NCI-H187 (cell line): ENCODE results near the gene DNAH2.

Source experiments
- DNase-seq, 2 experiments: peaks; one replicate each; lab custom pipeline; 2025; lab: John Stamatoyannopoulos, UW

The DNAH2 gene

DNA sequence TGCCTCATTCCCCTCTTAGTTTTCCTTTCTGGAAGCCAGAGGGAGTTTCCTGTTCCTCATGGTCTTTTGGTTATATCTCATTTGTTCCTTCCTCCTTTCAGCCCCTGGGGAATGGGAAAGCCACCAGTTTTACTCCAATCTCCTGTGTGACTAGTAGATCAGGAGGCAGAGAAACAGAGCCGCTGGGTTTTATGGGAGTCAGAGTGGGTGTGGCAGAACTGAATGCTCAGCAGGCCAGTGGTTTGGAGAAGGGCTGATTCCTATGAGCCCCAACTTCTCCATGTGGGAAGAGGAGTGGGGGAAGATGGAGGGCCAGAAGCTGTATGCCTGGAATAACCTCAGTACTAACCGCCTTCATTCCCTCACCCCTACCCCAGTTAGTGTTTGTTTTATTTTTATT lies 4.1 kb downstream of the DNAH2 start:
- DNase-seq: no peak

DNA sequence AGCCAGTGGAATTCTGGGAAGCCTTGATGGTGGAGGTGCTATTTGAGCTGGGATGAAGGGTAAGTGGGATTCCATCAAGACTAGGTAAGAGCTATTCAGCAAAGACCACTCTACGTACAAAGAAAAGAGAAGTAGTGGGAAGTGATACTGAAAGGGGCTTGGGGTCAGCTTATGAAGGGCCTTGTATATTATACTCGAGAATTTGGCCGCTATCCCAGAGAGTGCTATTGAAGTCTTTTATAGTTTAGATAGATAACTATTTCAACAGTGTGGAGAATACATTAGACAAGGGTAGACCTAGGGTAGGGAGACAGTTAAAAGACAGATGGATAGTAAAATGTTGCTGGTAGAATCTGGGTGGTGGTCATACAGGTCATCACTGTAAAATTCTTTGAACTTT lies 10.3 kb downstream of the DNAH2 start:
- DNase-seq: no peak

DNA sequence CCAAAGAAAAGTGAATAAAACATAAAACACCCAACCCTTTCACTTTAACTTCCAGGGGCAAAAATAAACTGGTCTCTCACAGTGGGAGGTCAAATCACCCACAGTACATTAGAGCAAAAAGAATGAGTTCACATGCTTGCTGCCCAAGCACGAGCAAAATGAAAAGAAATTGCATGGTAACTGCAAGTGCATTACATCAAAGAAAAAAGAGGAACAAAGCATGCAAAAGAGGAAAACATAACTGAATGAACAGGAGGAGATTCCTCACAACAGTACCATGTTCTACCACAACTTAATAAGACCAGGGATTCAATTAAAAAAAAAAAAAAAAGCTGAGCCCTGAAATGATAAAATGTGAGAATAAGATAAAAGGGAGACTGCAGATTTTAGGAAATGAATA lies 12.3 kb downstream of the DNAH2 start:
- DNase-seq: no peak

GRCh38 chr17:7732981-7733539 lies 15.5 kb downstream of the DNAH2 start:
- no peak for DNase-seq

- no peak for DNase-seq
Observed at GRCh38 chr17:7737601-7738000, 20.1 kb downstream of the DNAH2 start.

GRCh38 chr17:7739746-7740145 lies 22.2 kb downstream of the DNAH2 start:
- DNase-seq: no peak

DNA sequence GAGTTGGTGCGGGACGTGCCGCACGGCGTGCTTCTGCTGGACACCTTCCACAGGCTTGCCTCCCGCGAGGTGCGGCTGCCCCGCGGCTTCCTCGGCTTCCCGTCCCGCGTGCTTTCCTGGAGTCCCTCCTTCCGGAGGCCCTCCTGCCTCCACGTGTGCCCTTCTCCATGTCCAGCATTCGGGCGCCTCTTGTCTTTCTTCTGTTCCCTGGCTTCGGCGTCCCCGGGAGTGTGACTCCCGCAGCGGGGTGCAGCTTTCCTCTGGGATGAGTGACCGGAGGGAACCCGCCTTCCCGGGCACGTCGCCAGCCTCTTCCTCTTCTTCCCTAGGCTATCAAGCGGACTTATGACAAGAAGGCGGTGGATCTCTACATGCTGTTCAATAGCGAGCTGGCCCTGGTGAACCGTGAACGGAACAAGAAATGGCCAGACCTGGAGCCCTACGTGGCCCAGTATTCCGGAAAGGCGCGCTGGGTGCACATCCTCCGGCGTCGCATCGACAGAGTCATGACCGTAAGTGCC lies 23.0 kb downstream of the DNAH2 start:
- DNase-seq: no peak

DNA sequence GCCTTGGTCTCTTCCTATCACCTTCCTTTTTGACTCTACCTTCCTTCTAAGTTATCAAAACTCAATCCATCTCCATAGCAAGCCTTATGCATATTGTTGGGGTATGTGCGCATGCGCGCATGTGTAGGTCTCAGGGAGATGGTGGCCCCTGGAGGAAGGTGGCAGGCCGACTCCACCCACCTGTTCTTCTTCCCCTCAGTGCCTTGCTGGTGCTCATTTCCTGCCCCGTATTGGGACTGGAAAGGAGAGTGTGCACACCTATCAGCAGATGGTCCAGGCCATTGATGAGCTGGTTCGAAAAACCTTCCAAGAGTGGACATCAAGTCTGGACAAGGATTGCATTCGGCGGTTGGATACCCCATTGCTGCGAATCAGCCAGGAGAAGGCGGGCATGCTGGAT lies 25.2 kb downstream of the DNAH2 start:
- no peak for DNase-seq

DNA sequence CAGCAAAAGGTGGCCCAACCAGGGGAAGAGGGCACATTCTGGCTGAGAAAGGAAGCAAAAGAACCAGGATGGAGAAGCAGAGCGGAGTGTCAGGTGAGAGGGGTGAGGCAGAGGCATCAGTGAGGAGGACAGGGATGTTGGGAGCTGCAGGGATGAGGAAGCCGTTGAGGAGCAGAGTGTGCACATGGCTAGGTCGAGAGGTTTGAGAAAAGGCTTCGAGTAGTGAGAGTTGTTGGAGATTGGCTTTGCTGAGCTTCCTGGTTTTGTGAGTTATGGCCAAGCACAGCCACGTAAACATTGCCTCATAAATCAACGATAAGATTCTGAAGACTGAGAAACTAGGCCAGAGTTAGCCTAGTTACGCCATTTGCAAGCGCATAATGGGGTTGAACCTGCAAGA lies 26.9 kb downstream of the DNAH2 start:
- DNase-seq: no peak

DNA sequence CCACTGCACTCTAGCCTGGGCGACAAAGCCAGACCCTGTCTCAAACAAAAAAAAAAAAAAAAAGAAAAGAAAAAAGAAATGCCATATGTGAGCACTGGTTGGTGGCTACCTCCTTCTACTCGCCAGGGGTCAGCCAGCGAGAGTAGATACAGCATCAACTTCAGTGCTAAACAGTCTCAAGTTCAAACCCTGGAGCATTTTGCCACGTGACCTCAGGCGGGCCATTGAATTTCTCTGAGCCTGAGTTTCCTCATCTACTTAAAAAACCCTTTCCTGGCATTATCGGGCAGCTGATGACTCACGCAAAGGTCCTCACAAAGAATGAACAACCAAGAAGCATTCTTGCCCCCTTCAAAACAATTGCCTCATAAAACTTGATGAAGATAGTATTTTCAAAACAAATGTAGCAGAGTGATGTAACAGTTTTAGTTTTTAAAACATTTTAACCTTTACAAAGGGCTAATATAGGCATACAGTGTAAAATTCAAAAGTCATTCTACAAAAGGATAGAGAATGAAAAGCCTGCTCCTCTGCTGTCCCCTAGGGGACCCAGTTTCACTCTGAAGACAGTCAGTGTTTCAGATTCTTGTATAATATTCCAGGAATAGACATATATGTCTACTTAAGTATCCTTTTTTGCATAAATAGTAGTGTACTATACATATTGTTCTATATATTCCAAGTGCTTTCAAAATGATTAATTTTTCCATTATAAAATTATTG lies 28.4 kb downstream of the DNAH2 start:
- DNase-seq: no peak

DNA sequence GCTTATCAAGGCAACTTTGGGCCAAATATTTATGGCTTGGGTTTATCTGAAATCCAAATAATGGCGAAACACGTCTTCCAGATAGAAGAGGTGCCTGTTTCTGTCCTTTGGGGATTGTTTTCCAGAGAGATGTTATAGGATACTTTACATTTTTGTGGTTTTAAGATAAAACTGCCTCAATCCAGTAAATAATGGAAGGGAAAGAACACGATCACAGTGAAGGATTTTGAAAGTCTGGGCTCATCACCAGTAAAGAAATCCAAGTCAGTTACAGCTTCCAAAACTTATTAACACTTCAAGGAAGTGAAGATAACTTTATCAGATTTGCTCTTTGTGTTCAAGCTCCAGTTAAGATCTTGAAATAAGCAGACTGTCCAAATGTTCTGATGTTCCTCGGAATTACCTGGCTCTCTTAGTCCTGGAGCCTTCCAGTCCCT lies 30.1 kb downstream of the DNAH2 start:
- no peak for DNase-seq

DNA sequence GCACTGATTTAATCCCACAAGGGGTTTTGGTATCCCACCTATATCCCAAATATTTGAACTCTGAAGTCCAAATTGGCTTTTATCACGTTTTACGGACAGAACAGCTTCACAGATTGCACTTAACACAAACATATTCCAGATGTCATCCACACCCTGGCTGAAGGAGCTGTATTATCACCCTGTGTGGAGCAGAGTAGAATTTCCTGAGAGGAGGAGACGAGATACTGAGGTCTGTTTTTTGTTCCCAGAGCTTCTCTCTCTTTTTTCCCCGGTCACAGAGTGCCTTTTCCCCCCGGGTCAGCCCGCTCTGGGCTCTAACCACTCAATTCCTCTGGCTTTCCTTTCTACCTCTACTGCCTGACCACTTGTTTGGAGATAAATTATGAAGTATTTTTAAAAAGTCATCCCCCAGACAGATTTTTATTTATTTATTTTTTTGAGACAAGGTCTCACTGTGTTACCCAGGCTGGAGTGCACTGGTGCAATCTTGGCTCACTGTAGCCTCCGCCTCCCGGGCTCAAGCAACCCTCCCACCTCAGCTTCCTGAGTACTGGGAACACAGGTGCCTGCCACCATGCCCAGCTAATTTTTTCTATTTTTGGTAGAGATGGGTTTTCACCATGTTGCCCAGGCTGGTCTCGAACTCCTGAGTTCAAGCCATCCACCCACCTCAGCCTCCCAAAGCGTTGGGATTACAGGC lies 30.7 kb downstream of the DNAH2 start:
- DNase-seq: no peak

- DNase-seq: no peak
Observed at GRCh38 chr17:7750321-7750821, 32.8 kb downstream of the DNAH2 start.

- no peak for DNase-seq
Observed at GRCh38 chr17:7754656-7755055, 37.1 kb downstream of the DNAH2 start.

GRCh38 chr17:7755095-7755890 lies 37.7 kb downstream of the DNAH2 start:
- no peak for DNase-seq

DNA sequence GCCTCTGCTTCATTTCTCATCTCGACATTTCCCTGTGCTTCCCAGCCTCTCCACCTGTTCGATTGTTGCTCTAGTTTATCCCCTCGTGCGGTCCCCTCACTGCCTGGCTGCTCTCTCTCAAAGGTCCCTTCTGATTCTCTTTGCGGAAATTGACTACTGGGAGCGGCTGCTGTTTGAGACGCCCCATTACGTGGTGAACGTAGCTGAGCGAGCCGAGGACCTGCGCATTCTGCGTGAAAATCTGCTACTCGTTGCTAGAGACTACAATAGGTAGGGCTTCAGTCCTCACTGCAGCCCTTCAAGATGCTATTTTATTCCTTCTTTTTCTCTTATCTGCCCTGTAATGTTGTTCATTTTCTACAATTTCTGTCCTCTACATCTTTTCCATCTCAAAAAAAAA lies 39.4 kb downstream of the DNAH2 start:
- DNase-seq: no peak

DNA sequence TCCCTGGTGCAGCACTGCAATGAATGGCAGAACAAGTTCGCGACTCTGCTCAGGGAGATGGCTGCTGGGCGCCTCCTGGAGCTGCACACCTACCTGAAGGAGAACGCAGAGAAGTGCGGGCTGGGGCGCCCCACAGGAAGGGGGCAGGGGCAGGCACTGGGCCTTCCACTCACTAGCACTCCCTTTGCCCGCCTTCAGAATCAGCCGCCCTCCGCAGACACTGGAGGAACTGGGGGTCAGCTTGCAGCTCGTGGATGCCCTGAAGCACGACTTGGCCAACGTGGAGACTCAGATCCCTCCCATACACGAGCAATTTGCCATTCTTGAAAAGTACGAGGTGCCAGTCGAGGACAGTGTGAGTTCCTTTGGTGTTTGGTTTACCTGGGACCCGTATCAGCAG lies 46.4 kb downstream of the DNAH2 start:
- DNase-seq: no peak

DNA sequence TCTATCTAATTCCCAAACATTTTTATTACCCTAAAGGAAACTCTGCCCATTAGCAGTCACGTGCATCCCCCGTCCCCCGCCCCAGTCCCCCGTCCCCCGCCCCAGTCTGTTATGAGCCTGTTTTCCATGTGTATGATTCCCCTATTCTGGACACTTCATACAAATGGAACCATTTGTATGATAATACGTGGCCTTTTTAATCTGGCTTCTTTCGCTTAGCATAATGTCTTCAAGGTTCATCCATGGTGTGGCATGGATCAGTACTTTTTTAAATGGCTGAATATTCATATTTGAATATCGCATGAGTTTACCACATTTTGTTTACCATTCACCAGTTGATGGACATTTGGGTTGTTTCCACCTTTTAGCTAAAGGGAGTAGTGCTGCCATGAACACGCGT lies 49.5 kb downstream of the DNAH2 start:
- DNase-seq: no peak

DNA sequence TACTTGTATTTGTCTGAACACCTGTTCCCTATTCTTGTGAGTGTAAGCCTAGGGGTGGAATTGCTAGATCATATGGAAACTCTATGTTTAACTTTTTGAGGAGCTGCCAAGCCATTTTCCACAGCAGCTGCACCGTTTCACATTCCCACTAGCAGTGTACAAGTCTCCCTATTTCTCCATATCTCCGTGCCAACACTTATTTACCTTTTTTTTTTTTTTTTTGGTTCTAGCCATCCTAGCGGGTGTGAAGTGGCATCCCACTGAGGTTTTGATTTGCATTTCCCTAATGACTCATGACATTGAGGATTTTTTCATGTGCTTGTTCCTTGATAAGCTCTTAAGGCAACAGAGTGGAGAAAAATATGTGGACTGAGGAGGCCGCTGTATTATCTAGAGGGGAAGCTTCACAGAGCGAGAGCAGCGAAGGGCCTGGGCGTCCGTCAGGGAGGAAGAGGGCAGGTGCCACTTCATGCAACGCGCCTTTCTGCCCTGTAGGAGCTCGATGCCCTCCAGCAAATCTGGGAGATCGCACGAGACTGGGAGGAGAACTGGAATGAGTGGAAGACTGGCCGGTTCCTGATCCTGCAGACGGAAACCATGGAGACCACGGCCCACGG lies 50.0 kb downstream of the DNAH2 start:
- no peak for DNase-seq

DNA sequence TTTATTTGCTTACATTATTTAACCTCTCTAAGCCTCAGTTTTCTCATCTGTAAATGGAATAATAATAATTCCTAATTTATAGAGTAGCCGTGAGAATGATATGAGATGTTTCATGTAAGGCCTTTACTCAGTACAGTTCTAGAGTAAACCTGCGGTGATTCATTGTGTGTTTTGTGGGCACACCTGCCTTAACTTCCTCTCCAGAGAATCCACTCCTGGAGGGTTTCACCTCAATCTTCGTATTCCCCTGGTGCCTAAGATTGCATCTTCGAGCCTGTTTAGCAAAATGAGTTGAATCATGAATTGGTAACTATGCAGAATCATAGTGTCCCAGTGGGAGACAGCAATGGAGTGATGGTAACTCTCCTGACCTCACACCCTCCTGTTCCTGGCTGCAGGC lies 52.3 kb downstream of the DNAH2 start:
- no peak for DNase-seq

DNA sequence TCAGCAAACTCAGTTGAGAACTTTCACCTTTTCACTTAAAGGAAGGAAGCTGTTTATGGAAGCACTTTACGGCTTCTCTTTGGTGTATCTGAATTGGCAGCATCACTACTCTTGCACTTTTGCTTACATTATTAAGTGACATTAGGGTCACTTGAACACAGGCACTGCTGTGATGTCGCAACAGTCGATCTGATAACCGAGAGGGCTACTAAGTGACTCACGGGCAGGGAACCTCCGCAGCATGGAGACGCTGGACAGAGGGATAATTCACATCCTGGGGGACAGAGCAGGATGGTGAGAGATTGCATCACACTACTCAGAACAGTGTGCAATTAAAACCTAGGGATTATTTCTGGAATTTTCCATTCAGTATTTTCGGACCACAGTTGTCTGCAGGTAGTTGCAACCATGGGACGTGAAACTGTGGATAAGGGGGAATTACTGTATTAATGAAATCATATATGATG lies 56.5 kb downstream of the DNAH2 start:
- DNase-seq: no peak

DNA sequence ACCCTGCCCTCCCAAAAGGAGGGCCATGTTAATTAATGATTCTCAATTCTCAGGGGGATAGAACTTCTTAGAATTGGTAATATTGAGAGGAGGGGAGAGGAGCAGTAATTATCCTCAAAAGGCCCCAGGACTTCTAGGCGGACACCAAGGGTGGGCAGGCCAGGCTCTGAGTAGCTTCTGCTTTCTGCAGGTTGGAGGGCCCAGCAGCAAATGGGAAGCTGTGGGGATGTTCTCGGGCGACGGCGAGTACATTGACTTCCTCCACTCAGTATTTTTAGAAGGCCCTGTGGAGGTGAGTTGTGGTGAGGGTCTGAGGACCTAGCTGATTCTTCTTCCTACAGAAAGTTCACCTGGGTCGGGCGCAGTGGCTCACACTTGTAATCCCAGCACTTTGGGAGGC lies 57.5 kb downstream of the DNAH2 start:
- DNase-seq: no peak
